Kidney (tissue), 14 donors: ENCODE data around the gene COMMD10. TPM values are rescaled to one million over a fixed set of nuclear protein-coding genes. Genes with fewer than 3 reads are reported as not detected.

Experiments used
- DNase-seq, 5 donors: peaks; one replicate each; pipeline ENCODE4 v3.0.0-alpha.2; 2013 to 2020
- FAIRE-seq: peaks from 2 replicates; lab custom pipeline; 2012; peaks lifted over from hg19 to GRCh38; lab: Jason Lieb, UNC
- H3K27ac ChIP-seq, 2 donors: one replicate each; pipeline ENCODE4 v1.7.0; 2013; ENCODE audit warnings: low read depth in 2 of 2, low read length in 2 of 2, inconsistent platforms in 1 of 2
- H3K27me3 ChIP-seq: one replicate; pipeline ENCODE4 v1.7.1; 2013; ENCODE audit warnings: low read length, inconsistent platforms; ENCODE audit not compliant: control insufficient read depth, insufficient read depth
- H3K36me3 ChIP-seq, 3 donors: one replicate each; pipeline versions ENCODE4 v1.7.0 to v1.7.1; 2013; ENCODE audit warnings: low read length in 3 of 3, control low read depth in 1 of 3, inconsistent platforms in 1 of 3; ENCODE audit not compliant: insufficient read depth in 3 of 3, control insufficient read depth in 2 of 3
- H3K4me1 ChIP-seq, 3 donors: one replicate each; pipeline versions ENCODE4 v1.7.0 to v1.7.1; 2013; ENCODE audit warnings: low read length in 3 of 3, inconsistent platforms in 1 of 3, low read depth in 1 of 3; ENCODE audit not compliant: control insufficient read depth in 2 of 3, insufficient read depth in 2 of 3
- H3K4me3 ChIP-seq, 3 donors: one replicate each; pipeline versions ENCODE4 v1.7.0 to v1.8.1; 2013; ENCODE audit warnings: low read length in 3 of 3, control low read depth in 1 of 3, inconsistent platforms in 1 of 3
- H3K9ac ChIP-seq, 3 donors: one replicate each; pipeline versions ENCODE4 v1.7.0 to v1.7.1; 2013; ENCODE audit warnings: low read length in 3 of 3, control low read depth in 1 of 3, inconsistent platforms in 1 of 3
- H3K9me3 ChIP-seq, 3 donors: one replicate each; pipeline versions ENCODE4 v1.7.0 to v1.7.1; 2013; ENCODE audit warnings: low read length in 3 of 3, control low read depth in 1 of 3, inconsistent platforms in 1 of 3; ENCODE audit not compliant: control insufficient read depth in 2 of 3, insufficient read depth in 1 of 3
- CTCF ChIP-seq: IDR thresholded peaks from 3 replicates; pipeline ENCODE4 v1.5.1; 2012; ENCODE audit warnings: mild to moderate bottlenecking, moderate library complexity, borderline replicate concordance; ENCODE audit not compliant: insufficient read depth; ENCODE audit errors: extremely low read depth
- intact Hi-C: fragments of 100-400 bp; cut with DNase I; formaldehyde crosslinking; loops from one replicate; pipeline ENCODE4 v1.11.1; 2022
- polyA plus RNA-seq: library from polyadenylated mRNA; stranded (reverse); fragments of 350-450 nt; fragmentation: Illumina TruSeq; extraction: RNeasy Lipid Tissue Mini Kit (QIAGEN cat#74804); gene quantifications from one replicate; pipeline ENCODE4 v1.2.3, GENCODE V29; 2014; ENCODE audit warnings: low read depth, low replicate concordance; ENCODE audit not compliant: insufficient read depth
- total RNA-seq: library from RNA; stranded (reverse); fragmentation: NEBNext Ultra II Directional; extraction: Animal tissue kit (Norgen Biotek cat#: 25700); gene quantifications from one replicate; pipeline ENCODE4 v1.2.1, GENCODE V29; 2021
- donor health status: control.
- donor health status: control.
- donor health status: control.
- donor health status: control.
- donor health status: control.
- donor health status: DM: yes; HTN: yes; CAD: no.
- donor health status: Normal renal cell carcinoma (clear cell type).

COMMD10 gene
- total and polyA plus RNA-seq, 2 donors from 2014 or later, result 37.6 to 41.1 TPM

DNA sequence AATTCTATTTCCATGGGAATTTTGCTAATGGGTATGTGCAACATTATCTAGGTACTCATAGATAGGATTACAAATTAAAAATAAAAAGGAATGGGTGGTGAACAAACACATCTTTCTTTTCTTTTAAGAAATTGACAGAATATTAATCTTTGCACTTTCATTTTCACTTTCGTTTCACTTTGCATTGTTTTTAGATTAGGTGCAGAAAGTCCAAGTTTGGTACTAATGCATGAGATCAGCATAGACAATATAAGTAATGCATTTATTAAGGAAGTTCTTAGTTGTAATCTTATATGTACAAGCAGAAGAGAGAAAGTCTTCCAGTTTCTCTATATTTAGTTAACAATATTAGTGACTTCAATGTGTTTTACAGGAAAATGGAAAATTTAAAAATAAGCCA lies 196.5 kb downstream of the COMMD10 start:
- peaks cover 0 to 15% (median 1%) of the 10 kb centered on the region in 3 donors for H3K9me3 ChIP-seq
- no peaks in the 10 kb centered on the region for H3K36me3 ChIP-seq
- no peaks in the 10 kb centered on the region for H3K27me3 ChIP-seq
- no peak overlapping the region for H3K27ac ChIP-seq
- DNase-seq (no peak), FAIRE-seq (no peak)
- no peak overlapping the region for H3K9ac ChIP-seq
- no peak for TF ChIP-seq CTCF
- peak overlapping the region in 1 of 3 donors; percentile 13 for H3K4me3 ChIP-seq
- intact Hi-C loops, result no loop called here
- peaks cover 0 to 9% (median 0%) of the 10 kb centered on the region in 3 donors for H3K4me1 ChIP-seq

- intact Hi-C loops, result no loop called here
Measured at GRCh38 chr5:116288524-116288923, 203.7 kb downstream of the COMMD10 start.

GRCh38 chr5:116289276-116289675 lies 204.5 kb downstream of the COMMD10 start:
- H3K4me1 ChIP-seq, result peaks cover 0 to 3% (median 0%) of the 10 kb centered on the region in 3 donors
- intact Hi-C loops, result no loop called here
- H3K27me3 ChIP-seq, result no peaks in the 10 kb centered on the region
- DNase-seq, result no peak
- H3K27ac ChIP-seq, result no peak overlapping the region
- FAIRE-seq, result no peak
- H3K4me3 ChIP-seq, result no peak overlapping the region
- no peak overlapping the region for H3K9ac ChIP-seq
- no peaks in the 10 kb centered on the region for H3K9me3 ChIP-seq
- TF ChIP-seq CTCF, result peak; percentile 18
- H3K36me3 ChIP-seq, result no peaks in the 10 kb centered on the region

More at GRCh38 chr5:116288524-116288923, 203.7 kb downstream of the COMMD10 start:
- no peak overlapping the region for H3K27ac ChIP-seq
- H3K4me1 ChIP-seq, result peaks cover 0 to 3% (median 0%) of the 10 kb centered on the region in 3 donors
- H3K9me3 ChIP-seq, result no peaks in the 10 kb centered on the region
- DNase-seq (no peak), FAIRE-seq (no peak)
- no peaks in the 10 kb centered on the region for H3K27me3 ChIP-seq
- H3K36me3 ChIP-seq, result no peaks in the 10 kb centered on the region
- TF ChIP-seq CTCF, result no peak
- H3K9ac ChIP-seq, result no peak overlapping the region
- no peak overlapping the region for H3K4me3 ChIP-seq

DNA sequence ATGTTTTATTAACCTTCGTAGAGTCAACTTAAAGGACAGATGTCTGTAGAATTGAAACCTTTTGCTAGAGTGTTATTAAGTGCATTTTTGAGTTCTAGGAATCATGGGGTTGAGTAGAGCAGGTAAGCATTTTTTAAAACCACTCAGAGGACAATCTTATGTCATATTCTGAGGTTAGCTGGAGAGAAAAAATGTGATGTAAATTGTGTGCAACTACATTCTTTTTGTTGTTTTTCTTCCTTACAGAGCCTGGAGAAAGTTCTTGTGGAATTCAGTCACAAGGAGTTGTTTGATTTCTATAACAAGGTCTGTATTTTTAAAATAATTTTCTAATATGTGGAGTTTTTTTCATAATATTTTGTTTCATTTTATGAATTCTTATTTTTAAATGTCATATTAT lies 206.4 kb downstream of the COMMD10 start:
- Histone ChIP-seq H3K4me1 (peaks cover 0 to 3% (median 1%) of the 10 kb centered on the region in 3 donors), H3K4me3 (no peak overlapping the region), H3K9ac (no peak overlapping the region), H3K36me3 (no peaks in the 10 kb centered on the region), H3K9me3 (no peaks in the 10 kb centered on the region), H3K27me3 (no peaks in the 10 kb centered on the region), H3K27ac (no peak overlapping the region)
- FAIRE-seq (peak; percentile 89), DNase-seq (no peak)
- intact Hi-C loops, result no loop called here
- TF ChIP-seq CTCF, result no peak
